CD4-positive, alpha-beta T cell treated with Interferon gamma for 1 hour (primary cell): ENCODE data around the gene WDSUB1.

Experiments used
- DNase-seq: peaks from one replicate; pipeline ENCODE4 v3.0.0-alpha.2; 2020

WDSUB1 gene

DNA sequence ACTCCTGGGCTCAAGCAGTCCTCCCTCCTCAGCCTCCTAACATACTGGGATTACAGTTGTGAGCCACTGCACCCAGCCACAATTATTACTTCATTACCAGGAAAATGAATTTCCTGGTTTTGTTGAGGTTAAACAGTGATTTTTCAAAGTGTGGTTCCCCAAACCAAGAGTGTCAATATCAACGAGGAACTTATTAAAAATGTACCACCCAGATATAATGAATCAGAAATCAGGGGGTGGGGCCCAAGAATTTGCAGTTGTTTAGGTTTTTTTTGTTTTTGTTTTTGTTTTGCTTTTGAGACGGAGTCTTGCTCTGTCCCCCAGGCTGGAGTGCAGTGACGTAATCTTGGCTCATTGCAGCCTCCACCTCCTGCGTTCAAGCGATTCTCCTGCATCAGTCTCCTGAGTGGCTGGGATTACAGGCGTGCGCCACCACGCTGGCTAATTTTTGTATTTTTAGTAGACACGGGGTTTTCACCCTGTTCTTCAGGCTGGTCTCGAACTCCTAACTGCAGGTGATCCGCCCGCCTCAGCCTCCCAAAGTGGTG is 94.1 kb downstream of the WDSUB1 start:
- no peak for DNase-seq

DNA sequence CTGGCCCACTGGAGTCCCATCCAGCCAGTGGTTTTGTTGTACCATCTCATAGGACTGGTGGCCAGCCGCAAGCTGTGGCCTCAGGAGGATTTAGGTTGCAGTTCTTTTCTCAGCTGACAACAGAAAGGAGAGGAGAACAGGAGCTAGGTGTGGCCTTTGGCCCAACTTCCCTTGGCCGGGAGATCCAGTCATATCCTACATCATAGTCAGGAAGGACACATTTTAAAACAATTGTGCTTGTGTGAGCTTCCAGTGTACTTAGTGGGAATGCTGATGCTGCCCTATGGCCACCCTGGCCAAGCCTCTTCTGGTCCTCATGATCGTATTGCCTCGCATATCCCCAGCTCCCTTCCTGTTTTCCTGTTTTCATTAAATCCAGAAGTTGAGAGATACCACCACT is 98.1 kb downstream of the WDSUB1 start:
- no peak for DNase-seq

DNA sequence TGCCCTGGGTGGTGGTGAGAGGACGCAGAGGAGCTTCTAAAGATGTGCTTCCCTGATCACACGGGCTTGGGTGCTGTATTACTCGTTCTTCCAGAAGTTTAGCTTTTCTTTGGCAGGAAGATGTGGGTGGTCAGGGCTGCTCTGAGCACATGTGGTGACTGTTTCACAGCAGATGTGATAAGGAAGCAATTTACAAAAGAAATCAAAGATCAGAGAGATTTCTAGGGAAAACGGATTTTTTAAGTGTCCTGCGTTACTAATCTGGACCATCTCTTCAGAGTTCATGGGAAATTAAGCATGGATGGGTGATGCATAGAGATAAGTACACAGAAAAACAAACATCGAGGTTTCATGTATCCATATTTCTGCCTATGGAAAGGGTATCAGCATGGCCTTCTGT is 99.4 kb downstream of the WDSUB1 start:
- DNase-seq: no peak

DNA sequence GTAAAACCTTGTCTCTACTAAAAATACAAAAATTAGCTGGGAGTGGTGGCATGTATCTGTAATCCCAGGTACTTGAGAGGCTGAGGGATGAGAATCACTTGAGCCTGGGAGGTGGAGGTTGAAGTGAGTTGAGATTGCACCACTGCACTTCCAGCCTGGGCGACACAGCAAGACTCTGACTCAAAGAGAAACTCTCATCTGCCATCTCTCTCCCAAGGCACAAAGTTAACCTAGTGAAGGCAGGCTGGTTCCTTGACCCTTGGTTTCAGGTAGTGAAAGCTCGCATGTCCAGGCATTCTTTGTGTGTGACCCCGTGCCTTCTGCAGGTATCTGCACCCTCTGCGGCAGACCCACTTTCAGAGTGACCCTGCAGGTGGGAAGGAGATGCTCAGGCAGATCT is 100.0 kb downstream of the WDSUB1 start:
- no peak for DNase-seq
